Measurements from ENCODE around the gene HPF1. TPM values are rescaled to one million over a fixed set of nuclear protein-coding genes. Genes with fewer than 3 reads are reported as not detected.
"Not testable (repeated sequence)": the region's sequence is repeated elsewhere in the genome, so short reads cannot be mapped to it uniquely, and the experiment has no call there.

HPF1 gene
- total RNA-seq = 33.3 and 49.2 TPM in 2 replicates
- polyA plus RNA-seq (2012) = 13.7 TPM

- peak; percentile 89 for DNase-seq (ENCODE audit: low read depth)
These were observed at the start of gene HPF1 for GRCh38 chr4:169757575-169758184. Gene HPF1 (minus strand): TSS chr4:169757944. CDS start chr4:169757877, 67 bp downstream.

GRCh38 chr4:169806770-169807169, 49.0 kb upstream of the HPF1 start:
- DNase-seq (ENCODE audit: low read depth) = not testable (repeated sequence)

GRCh38 chr4:169803413-169803812, 45.7 kb upstream of the HPF1 start:
- no peak for DNase-seq (ENCODE audit: low read depth)

GRCh38 chr4:169802873-169803272, 45.1 kb upstream of the HPF1 start:
- no peak for DNase-seq (ENCODE audit: low read depth)

- DNase-seq (ENCODE audit: low read depth) = no peak
These were observed 42.8 kb upstream of the HPF1 start for GRCh38 chr4:169800541-169800940.

DNA sequence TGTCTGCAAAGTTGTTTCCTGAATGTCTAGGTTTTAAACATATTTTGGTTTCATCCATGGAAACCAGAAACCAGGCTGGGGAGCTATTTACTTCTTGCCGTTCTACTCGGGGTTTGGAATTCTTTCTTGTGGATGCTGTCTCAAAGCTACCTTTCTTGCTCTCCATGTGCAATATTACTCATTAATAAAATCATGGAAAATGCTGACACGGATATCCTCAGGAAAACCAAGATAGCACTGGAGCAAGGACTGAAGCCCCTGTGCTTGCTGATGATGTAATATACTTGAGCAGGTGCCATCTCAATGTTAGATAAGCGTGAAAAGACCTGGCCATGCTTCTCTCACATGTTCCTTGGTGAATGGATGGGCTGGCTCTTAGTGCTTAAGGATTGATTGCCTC, 41.5 kb upstream of the HPF1 start:
- no peak for DNase-seq (ENCODE audit: low read depth)

DNA sequence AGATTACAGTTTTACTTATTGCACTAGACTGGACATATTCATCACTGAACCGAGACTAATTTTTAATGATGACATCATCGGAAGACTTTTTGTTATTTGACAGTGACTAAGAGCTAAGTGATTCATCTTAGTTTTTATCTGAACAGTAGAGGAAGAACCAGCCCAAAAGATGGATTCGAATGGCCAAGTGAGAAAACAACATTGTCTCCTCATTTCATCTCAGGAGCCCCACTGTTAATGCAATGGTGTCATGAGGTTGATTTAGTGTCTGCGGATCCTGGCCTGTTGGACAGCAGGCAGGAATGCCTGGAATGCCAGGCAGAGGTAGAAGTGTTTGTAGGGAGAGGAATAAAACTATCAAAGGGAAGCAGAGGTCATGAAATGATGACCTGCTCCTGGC, 37.8 kb upstream of the HPF1 start:
- DNase-seq (ENCODE audit: low read depth) = no peak

- peak; percentile 82 for DNase-seq (ENCODE audit: low read depth)
These were observed 33.9 kb upstream of the HPF1 start for GRCh38 chr4:169791527-169792156.

- DNase-seq (ENCODE audit: low read depth) = no peak
These were observed 33.3 kb upstream of the HPF1 start for GRCh38 chr4:169791062-169791461.

DNA sequence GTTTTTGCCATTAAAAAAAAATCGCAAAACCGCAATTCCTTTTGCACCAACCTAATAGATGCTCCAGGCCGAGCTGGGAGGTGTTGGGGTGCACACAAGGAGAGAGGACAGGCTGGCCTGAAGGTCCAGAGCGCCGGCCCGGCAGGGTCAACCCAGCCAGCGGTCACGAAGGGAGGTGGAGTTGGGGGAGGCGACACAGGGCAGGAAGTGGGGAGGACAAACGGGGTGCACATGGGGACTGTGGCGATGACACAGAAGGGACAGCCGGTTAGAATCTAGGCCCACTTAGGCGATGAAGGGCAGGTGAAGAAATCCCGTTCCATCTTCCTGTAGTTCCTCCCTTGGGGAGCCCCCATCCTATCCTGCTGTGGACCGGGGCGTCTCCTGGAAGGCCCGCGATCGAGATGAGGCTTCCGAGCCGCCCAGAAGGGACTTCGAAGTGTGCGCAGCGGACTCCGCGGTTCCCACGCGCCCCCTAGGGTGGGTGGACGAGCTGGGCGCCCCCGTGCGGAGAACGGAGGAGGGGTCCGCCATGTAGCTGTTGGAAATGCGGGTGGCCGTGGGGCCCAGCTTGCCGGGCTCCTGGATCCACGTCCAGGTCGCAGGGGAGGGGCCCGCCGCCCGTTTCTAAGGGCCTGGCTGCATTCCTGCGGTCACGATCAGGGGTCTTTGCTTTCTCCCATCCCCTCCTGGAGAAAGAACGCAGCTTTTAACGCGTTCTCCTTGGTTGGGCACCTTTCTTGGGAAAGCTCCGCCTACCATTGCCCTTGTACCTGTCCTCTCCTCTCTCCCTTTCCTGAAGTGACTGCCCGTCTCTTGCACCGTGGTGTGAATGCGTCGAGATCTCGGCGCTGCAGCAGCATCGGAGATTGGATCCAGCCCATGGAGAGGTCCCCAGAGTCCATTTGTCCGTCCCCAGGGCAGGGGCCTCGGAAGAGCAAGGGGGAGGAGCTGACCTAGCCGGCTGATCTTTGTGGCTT, 17.0 kb upstream of the HPF1 start:
- DNase-seq (ENCODE audit: low read depth) = no peak

- no peak for DNase-seq (ENCODE audit: low read depth)
These were observed 16.1 kb upstream of the HPF1 start for GRCh38 chr4:169773889-169774288.

GRCh38 chr4:169771556-169772080, 13.9 kb upstream of the HPF1 start:
- DNase-seq (ENCODE audit: low read depth) = not testable (repeated sequence)

DNA sequence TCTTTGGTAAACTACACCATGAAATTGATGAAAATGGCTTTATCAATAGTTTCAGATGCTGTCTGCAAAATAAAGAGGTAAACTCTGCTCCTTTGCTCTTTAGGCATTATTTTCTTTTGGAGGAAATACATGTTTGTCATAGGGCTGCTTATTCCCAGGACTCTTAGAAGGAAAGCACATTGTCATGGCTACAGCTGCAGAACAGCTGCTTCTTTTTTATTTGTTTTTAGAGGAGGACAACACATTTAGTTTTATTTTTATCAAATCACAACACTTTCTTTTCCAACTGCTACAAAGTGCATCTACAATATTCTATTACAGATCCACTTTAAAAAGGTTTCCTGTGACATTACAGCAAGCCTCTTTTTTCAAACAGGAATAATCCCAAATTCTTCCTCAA, 12.7 kb upstream of the HPF1 start:
- DNase-seq (ENCODE audit: low read depth) = peak; percentile 56

DNA sequence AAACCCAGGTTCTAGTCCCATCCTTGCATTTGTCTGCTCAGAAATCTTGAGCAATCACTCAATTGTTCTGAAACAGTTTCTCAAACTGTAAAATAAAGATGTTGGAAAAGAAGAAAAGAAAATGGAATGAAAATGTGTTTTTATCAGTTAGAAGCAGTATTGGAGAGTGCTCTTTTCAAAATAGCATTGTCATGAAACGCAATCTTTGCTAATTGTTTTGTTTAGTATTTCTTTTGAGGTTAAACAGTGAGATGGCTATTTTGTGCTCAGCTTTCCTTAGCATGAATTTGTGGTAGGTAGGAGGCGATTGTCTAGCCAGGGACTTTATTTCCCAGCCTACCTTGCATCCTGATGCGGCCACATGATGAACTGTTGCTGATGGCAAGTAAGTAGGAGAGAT, 10.6 kb upstream of the HPF1 start:
- no peak for DNase-seq (ENCODE audit: low read depth)

DNA sequence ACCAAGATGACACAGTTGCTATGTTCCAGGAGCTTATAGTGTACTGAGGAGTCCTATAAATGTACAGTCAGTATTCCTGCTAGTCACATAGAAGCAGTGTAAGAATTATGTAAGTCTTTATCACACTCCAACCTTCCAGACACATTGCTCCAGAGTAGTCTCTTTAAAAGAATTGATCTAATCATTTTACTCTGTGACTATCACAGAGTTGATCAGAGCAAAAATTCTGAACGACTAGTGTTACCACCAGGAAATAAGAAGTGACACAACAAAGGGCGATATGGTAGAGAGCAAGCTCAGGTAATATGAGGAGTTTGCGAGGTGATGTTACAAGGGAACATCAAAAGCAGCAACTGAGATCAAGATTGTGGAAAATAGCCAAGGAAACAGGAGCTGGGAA, 9.0 kb upstream of the HPF1 start:
- DNase-seq (ENCODE audit: low read depth) = no peak

GRCh38 chr4:169765835-169766234, 8.1 kb upstream of the HPF1 start:
- DNase-seq (ENCODE audit: low read depth) = no peak

- DNase-seq (ENCODE audit: low read depth) = no peak
These were observed 4.1 kb upstream of the HPF1 start for GRCh38 chr4:169761846-169762245.

- no peak for DNase-seq (ENCODE audit: low read depth)
These were observed 738 bp upstream of the HPF1 start for GRCh38 chr4:169758401-169758962.

DNA sequence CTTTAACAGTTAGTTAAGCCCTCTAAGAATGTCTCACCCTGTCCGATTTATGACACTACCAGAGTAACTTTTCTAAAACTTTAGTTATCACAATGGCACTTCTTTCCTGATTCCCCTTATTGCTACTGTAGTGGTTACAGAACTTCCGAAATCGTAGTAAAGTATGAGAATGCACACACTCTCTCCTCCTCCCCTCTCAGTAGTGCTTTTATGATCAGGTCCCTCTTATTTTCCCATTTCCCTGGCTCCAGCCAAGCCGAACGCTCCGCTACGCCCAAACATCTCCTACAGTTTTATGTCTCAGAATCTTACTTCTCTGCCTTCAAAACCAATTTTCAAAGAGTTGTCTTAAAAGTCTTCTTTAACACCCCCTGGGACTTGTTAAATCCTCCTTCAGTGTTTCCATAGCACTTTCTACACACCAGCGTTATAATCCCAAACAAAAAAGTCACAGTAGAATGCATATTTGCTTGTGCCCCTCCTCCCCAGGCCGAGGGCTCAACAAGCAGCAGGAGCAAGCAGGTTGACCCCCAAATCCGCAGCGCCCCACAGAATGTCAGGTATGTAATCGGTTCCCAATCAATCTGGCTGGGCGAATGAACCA, 671 bp downstream of the HPF1 start:
- DNase-seq (ENCODE audit: low read depth) = no peak

DNA sequence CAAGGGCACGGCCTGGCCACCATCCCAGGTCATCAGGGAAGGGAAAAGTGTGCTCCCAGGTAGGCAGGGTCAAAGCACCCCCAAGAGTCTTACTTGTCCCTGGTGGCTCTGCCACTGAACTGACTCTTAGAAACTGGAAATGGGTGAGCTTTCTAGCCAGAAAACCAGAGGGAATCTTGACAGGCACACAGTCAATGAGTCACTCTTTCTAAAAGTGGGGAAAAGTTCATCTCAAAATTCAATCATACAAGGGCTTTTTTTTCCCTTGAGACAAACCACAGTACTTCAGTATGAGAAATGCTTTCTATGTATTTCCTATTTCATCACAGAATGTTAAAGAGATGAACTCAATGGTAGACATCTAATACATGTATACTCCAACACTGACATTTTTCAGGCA, 12.5 kb downstream of the HPF1 start:
- DNase-seq (ENCODE audit: low read depth) = peak; percentile 26

DNA sequence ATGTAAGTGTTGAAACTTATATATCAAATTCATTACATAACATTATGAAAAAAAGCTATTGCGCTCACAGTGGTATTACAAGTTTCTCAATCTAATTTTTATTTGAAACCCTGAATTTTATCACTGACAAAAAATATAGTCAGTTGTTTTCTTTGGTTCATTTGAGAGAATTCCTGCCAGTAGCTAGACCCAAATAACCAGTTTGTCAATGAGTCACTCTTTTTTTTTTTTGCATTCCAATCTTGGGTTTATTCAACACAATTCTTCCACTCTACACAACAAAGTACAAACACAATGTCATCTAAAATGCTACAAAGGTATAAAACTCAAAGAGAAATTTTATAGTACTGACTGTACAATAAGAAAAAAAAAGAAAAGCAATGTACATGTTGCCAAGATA, 13.1 kb downstream of the HPF1 start:
- DNase-seq (ENCODE audit: low read depth) = no peak

Measured in myocyte (in vitro differentiated cells).